ENCODE measurements around the gene RASL10B.

GRCh38 chr17:35778641-35779196 is 47.3 kb downstream of the RASL10B start:
- no peak for TF ChIP-seq CTCF (conservative IDR thresholded peaks at IDR 0.05 in 1 of 2, IDR thresholded peaks at IDR 0.05 in 1 of 2; ENCODE audit: extremely low read depth in 1 of 2, insufficient read depth in 1 of 2, low read depth in 1 of 2, low read length in 2 of 2)
- TF ChIP-seq EZH2 (IDR thresholded peaks at IDR 0.05; ENCODE audit: borderline replicate concordance, low read length), result no peak

All from mammary epithelial cell (primary cell).